Renal pelvis (tissue), 12 donors: ENCODE measurements around the gene SCN11A. TPM values are rescaled to one million over a fixed set of nuclear protein-coding genes. Genes with fewer than 3 reads are reported as not detected.

Source experiments
- DNase-seq: peaks from one replicate; pipeline ENCODE4 v3.0.0-alpha.2; 2013
- long read RNA-seq, 16 experiments: transcript quantifications; one replicate each; lab custom pipeline, GENCODE V29; 2026
- polyA plus RNA-seq, 3 donors: library from polyadenylated mRNA; unstranded; fragments of 120-200 nt; gene quantifications; one replicate each; pipeline ENCODE4 v1.2.1, GENCODE V29; 2013; ENCODE audit not compliant: insufficient read length in 3 of 3

SCN11A gene
- polyA plus RNA-seq = 1 to 10 TPM in 2 of 3 donors, under 1 TPM in 1; 0.68 to 1.6 (median 1.6) TPM
- long read RNA-seq, donor 1 = 0 reads
- long read RNA-seq, donor 2 = 0 reads
- long read RNA-seq, donor 3 = 0 reads
- long read RNA-seq, donor 4 = 0 reads
- long read RNA-seq, donor 5 = 0 reads
- long read RNA-seq, donor 6 = 0 reads
- long read RNA-seq, donor 7 = 0 reads
- long read RNA-seq, donor 8 = 0 reads
- long read RNA-seq, donor 9 = 0 reads
- long read RNA-seq, donor 10 = 0 reads
- long read RNA-seq, donor 11 = 0 reads
- long read RNA-seq, donor 12, partial matches to known transcripts = 25 of 34 reads
- long read RNA-seq, donor 12, other reads (novel, unspliced or antisense) = 9 of 34 reads
- long read RNA-seq, donor 13 = 0 reads
- long read RNA-seq, donor 14 = 0 reads
- long read RNA-seq, donor 15 = 0 reads
- long read RNA-seq, donor 16 = 0 reads

- DNase-seq = peak; percentile 97
Measured at GRCh38 chr3:39051649-39052561, at the start of gene SCN11A, which contains the start of gene WDR48. SCN11A (minus strand) TSS chr3:39051944; CDS start chr3:38950362, 101,582 bp downstream. WDR48 (plus strand) TSS chr3:39052016; CDS start chr3:39052026, 10 bp downstream.

GRCh38 chr3:39101022-39101689 is 49.4 kb upstream of the SCN11A start:
- no peak for DNase-seq

- no peak for DNase-seq
Measured at GRCh38 chr3:39100500-39100886, 48.7 kb upstream of the SCN11A start.

DNA sequence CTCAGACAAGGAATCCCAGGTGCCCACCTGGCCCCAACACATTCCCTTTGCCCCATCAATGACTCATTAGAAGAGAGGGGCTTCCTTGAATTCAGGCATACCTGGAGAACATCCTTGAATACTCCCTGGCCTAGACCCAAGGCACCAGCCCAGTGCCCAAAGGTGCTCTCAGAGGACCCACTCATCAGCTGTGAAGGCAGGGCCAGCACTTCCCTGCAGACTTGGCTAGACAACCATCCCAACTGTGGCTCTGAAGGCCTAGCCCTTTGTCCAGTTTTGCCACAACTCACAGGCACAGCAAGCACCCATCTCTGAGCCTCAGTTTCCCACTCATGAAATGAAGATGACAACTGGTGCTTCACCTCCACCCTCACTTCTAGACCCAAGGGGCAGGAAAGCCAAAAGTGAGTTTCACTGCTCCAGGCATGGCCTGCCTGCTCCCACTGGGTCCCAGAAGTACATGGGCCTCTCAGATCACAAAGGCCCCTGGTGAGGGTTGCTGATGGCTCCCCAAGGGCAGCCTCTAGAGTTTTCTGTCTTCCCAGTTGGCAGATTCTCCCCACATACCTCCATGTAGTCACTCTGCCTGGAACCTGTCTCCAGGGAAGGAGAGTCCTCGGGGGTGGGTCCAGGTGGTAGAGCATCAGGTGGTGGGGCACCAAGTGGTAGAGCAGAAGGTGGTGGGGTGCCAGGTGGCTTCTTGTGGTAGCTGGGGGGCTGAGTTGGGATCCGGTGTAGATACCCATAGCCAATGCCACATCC is 48.2 kb upstream of the SCN11A start:
- DNase-seq = no peak

DNA sequence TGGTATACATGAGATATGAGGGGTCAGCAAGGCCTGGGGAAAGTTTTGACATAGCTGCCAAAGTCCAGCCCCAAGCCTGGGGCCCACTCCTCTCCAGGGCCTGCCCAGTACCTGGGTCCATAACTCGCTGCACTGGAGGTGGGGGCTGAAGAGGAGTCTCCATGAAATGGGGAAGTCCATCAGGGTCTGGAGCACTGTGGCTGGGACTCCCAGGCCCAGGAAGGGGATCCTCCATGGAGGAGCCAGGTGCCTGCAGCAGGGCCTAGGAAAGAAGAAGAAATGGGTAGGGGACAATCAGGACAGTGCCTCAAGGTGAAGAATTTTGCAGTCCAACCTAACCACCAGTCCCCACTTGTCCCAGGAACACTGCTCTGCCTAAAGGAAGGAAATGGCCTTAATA is 47.5 kb upstream of the SCN11A start:
- DNase-seq = no peak

- no peak for DNase-seq
Measured at GRCh38 chr3:39098473-39099000, 46.8 kb upstream of the SCN11A start.

DNA sequence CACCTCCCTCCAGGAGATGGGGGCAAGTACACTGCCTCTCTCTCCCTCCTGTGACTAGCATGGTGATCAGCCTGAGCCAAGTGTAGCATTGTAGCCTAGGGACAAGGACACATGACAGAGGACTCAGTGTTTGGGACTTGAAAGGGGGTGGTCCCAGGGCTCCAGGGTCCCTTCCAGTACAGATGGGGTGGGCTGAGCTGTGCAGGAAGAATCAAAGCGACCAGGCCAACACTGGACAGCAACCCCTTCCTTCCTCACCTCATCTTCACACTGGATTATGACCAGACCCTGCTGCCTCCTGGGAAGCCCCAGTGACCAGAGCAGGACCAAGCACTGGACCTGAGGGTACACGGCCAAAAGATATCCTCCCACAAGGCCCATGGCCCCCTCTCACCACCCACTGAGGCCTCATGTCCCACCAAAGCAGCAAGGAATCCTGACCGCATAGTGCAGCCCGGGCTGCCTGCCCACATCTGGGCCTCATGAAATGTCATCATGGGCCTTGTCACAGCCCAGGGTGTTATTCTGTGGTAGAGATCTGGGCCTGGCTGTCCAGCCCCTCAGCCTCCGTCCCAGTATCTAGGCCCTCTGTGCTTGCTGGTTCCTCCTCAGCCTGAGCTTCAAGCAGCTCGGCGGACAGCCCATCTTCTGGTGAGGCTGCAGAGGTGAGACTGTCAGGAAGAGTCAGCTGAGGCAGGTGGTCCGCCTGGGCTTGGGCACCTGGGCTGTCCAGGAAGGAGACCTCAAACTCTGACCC is 46.1 kb upstream of the SCN11A start:
- no peak for DNase-seq

DNA sequence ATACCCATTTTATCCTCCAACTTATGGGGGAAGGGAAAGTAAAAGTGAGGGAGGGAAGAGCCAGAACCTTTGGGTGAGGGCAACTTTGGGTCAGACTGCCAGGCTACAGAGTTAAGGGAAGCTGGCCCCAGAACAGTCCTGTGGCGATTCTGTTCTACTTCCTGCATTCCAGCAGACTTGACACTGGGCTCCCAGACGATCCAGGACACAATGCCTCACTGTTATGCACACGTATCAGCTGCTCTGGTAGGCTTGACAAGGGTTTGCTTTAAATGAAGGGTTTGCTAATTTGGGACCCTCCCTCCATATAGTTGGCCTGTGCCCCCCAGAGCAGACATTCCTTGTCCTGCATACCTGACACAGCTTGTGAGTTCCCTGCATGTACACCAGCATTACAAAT is 45.0 kb upstream of the SCN11A start:
- no peak for DNase-seq

DNA sequence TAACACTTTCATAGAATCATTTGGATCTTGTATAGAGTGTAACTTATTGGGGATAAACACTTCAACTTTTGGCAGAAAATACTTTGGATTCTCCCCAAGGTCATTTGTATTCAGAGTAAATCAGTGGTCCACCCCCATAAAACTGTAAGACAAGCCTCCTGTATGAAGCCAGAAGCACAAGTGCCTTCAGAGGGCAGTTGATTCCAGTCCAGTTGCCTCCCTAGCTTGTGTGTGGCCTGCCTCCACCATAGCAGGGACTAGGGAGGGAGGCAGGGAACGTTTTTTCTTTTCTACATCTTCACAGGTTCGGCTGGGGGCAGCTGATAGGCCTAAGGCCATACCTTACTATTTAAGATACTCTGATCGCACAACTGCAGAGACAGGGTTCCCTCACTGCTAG is 44.0 kb upstream of the SCN11A start:
- no peak for DNase-seq

DNA sequence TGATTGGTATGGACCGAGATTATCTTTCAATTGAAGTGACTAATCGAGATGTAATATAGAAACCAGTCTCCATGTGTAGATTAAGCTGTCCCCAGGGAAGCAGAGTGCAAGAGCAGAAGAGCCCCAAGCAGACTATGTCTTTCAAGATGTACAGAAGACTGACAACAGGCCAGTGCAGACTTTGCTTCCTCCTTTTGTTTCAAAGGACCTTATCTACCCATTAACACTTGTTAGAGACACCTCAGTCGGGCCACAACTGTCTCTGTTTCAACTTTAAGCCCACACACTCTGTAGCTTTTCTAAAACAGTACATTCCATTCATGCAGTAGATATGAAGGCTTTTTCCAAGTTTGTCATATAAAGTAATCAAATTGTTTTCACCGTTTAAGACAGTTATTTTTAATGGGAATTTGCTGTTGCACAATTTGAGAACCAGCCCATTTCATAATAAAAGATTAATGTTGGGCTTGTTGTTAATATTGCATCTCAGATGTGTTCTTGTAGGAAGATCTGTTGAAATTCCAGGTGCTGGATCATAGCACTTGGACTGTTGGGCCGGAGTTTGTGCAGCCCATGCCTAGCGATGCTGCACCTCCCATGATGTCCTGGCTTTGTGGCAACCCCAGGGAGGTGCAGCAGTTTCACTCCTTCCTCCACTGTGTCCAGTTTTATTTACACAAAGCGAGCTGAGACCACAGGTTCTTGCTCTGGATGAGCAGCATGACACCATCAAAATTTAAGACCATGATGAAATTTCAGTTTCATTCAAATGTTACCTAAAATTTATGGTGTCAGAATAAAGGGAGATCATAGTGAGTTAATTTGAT is 43.3 kb upstream of the SCN11A start:
- no peak for DNase-seq

- DNase-seq = no peak
Measured at GRCh38 chr3:39090922-39091321, 39.2 kb upstream of the SCN11A start.

DNA sequence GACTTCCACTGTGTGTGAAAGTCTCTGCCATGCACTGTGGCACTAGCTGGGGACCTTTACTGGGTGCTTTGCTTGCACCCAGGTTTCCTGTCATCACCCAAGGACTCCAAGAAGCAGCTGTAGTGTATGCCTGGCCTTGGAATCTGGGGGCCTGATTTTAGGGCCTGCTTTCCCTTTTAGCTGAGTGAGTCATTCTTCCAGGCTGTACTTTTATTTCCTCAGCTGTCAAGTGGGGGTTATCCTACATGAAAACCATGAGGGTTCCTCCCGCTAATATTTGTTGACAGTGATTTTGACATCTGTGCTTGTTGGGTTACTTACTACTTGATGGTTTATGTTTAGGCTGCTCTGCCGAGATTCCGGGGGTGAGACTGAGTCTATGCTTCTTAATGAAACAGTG is 37.1 kb upstream of the SCN11A start:
- DNase-seq = no peak

DNA sequence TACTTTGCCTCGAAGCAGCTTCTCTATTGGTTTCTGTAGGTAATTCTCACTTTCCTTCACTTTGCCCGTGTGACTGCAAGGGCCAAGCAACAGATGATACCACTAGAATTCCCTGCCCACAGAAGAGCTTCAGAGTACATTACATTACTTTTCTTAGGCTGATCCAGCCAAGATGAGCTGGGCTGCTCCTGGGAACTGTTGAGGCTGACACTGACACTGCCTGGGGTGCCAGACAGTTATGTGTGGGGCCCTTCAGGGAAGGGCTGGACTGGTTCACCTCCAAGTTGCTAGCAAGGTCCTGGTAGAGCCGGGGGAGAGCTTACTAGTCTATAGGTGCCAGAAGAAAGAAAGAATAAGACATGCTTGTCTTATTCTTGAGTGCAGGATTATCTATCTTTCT is 36.7 kb upstream of the SCN11A start:
- DNase-seq = no peak

- DNase-seq = no peak
Measured at GRCh38 chr3:39086144-39086543, 34.4 kb upstream of the SCN11A start.

GRCh38 chr3:39082666-39083313 is 31.0 kb upstream of the SCN11A start:
- DNase-seq = no peak

- no peak for DNase-seq
Measured at GRCh38 chr3:39080026-39080425, 28.3 kb upstream of the SCN11A start.

GRCh38 chr3:39079530-39079929 is 27.8 kb upstream of the SCN11A start:
- no peak for DNase-seq

- DNase-seq = no peak
Measured at GRCh38 chr3:39075910-39076309, 24.2 kb upstream of the SCN11A start.

- no peak for DNase-seq
Measured at GRCh38 chr3:39068556-39068955, 16.8 kb upstream of the SCN11A start.
